K562 (cell line): Measurements from ENCODE around the gene NALF2. TPM values are rescaled to one million over a fixed set of nuclear protein-coding genes. Genes with fewer than 3 reads are reported as not detected.

Experiments
- HDAC6 ChIP-seq: IDR thresholded peaks from 2 replicates; pipeline ENCODE4 v1.6.1; 2012; ENCODE audit warnings: low read depth, mild to moderate bottlenecking, control low read depth, inconsistent platforms, low read length, moderate library complexity
- MTA3 ChIP-seq: fragments of 450-650 bp; formaldehyde crosslinking; IDR thresholded peaks from 2 replicates; pipeline ENCODE4 v1.6.1; 2017; ENCODE audit warnings: mild to moderate bottlenecking, borderline replicate concordance
- PHF8 ChIP-seq: fragments of 200-600 bp; sonication (generic); IDR thresholded peaks from 2 replicates; pipeline ENCODE4 v1.6.1; 2012; ENCODE audit warnings: mixed run types, mild to moderate bottlenecking, inconsistent platforms, low read length, moderate library complexity, borderline replicate concordance
- POLR2B ChIP-seq: fragments of 450-650 bp; IDR thresholded peaks from 2 replicates; pipeline ENCODE4 v1.6.1; 2018; ENCODE audit warnings: low read depth; ENCODE audit not compliant: partially characterized antibody
- polyA plus RNA-seq, 8 experiments: library from polyadenylated mRNA; depleted of rRNA in 4 of 8; stranded (reverse) in 5 of 8; unstranded in 3 of 8; fragments of >200 nt; fragmentation: Nextera tagmentation in 2 of 8; fragmentation: Illumina TruSeq in 1 of 8; extraction: Ambion mirVana in 2 of 8; extraction: Trizol in 1 of 8; gene quantifications; 2 replicates each; pipeline versions ENCODE4 v1.2.1 to v1.2.3, GENCODE V29; 2011 to 2014; ENCODE audit warnings: inconsistent platforms in 1 of 8, missing spikeins in 1 of 8
- total RNA-seq, 7 experiments: library from RNA; depleted of rRNA in 6 of 7; stranded (reverse); fragments of >200 nt in 6 of 7; fragmentation: Illumina TruSeq in 2 of 7; extraction: Trizol in 2 of 7; gene quantifications; 2 replicates each; pipeline versions ENCODE4 v1.2.1 to v1.2.3, GENCODE V29; 2011 to 2021; ENCODE audit warnings: low replicate concordance in 1 of 7
- TF ChIP-seq, protein P1 (sequence below): fragments of 450-650 bp; formaldehyde crosslinking; IDR thresholded peaks from 2 replicates; pipeline ENCODE4 v1.4.0; 2022; ENCODE audit warnings: missing genetic modification characterization
- TF ChIP-seq, protein P2 (sequence below): fragments of 150-350 bp; IDR thresholded peaks from 2 replicates; pipeline ENCODE4 v1.6.1; 2014; ENCODE audit warnings: low read depth, mild to moderate bottlenecking, low read length, borderline replicate concordance
- TF ChIP-seq, protein P3 (sequence below): sonication (generic); formaldehyde crosslinking; IDR thresholded peaks from 2 replicates; pipeline ENCODE4 v1.8.0; 2022; ENCODE audit warnings: mild to moderate bottlenecking, missing genetic modification reagents
- TF ChIP-seq, protein P4 (sequence below): IDR thresholded peaks from 2 replicates; pipeline ENCODE4 v1.6.1; 2011; ENCODE audit warnings: borderline replicate concordance, low read depth, mild to moderate bottlenecking, moderate library complexity, low read length; ENCODE audit not compliant: insufficient read depth, poor library complexity, severe bottlenecking

Gene NALF2
- total and polyA plus RNA-seq, 9 of the 15 experiments (the other 6 are each of a cell fraction or from before 2014, with no cell fraction given), result not detected

DNA sequence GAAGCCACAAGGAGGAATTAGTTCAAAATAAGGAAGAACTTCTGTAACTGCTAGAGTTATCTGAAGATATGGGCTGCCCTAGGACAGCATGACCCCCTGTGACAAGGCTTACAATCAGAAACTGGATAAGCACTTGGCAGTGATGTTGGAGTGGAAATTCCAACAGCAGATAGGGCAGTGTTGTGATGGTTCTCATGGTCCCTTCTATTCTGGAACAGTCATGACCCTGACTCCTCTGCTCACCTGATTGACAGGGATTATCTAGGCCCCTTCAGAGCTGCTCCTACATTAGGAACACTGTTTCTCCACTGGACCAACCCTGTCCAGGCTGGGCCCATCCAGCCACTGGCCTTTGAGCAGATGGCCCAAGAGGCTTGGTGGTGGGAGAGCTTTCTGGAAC, 17.9 kb downstream of the NALF2 start (continued):
- TF ChIP-seq, protein P1, sequence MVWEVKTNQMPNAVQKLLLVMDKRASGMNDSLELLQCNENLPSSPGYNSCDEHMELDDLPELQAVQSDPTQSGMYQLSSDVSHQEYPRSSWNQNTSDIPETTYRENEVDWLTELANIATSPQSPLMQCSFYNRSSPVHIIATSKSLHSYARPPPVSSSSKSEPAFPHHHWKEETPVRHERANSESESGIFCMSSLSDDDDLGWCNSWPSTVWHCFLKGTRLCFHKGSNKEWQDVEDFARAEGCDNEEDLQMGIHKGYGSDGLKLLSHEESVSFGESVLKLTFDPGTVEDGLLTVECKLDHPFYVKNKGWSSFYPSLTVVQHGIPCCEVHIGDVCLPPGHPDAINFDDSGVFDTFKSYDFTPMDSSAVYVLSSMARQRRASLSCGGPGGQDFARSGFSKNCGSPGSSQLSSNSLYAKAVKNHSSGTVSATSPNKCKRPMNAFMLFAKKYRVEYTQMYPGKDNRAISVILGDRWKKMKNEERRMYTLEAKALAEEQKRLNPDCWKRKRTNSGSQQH, result no peak
- no peak for TF ChIP-seq POLR2B
- no peak for TF ChIP-seq HDAC6
- TF ChIP-seq, protein P2, sequence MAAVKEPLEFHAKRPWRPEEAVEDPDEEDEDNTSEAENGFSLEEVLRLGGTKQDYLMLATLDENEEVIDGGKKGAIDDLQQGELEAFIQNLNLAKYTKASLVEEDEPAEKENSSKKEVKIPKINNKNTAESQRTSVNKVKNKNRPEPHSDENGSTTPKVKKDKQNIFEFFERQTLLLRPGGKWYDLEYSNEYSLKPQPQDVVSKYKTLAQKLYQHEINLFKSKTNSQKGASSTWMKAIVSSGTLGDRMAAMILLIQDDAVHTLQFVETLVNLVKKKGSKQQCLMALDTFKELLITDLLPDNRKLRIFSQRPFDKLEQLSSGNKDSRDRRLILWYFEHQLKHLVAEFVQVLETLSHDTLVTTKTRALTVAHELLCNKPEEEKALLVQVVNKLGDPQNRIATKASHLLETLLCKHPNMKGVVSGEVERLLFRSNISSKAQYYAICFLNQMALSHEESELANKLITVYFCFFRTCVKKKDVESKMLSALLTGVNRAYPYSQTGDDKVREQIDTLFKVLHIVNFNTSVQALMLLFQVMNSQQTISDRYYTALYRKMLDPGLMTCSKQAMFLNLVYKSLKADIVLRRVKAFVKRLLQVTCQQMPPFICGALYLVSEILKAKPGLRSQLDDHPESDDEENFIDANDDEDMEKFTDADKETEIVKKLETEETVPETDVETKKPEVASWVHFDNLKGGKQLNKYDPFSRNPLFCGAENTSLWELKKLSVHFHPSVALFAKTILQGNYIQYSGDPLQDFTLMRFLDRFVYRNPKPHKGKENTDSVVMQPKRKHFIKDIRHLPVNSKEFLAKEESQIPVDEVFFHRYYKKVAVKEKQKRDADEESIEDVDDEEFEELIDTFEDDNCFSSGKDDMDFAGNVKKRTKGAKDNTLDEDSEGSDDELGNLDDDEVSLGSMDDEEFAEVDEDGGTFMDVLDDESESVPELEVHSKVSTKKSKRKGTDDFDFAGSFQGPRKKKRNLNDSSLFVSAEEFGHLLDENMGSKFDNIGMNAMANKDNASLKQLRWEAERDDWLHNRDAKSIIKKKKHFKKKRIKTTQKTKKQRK, result no peak
- TF ChIP-seq MTA3, result no peak
- TF ChIP-seq, protein P3, sequence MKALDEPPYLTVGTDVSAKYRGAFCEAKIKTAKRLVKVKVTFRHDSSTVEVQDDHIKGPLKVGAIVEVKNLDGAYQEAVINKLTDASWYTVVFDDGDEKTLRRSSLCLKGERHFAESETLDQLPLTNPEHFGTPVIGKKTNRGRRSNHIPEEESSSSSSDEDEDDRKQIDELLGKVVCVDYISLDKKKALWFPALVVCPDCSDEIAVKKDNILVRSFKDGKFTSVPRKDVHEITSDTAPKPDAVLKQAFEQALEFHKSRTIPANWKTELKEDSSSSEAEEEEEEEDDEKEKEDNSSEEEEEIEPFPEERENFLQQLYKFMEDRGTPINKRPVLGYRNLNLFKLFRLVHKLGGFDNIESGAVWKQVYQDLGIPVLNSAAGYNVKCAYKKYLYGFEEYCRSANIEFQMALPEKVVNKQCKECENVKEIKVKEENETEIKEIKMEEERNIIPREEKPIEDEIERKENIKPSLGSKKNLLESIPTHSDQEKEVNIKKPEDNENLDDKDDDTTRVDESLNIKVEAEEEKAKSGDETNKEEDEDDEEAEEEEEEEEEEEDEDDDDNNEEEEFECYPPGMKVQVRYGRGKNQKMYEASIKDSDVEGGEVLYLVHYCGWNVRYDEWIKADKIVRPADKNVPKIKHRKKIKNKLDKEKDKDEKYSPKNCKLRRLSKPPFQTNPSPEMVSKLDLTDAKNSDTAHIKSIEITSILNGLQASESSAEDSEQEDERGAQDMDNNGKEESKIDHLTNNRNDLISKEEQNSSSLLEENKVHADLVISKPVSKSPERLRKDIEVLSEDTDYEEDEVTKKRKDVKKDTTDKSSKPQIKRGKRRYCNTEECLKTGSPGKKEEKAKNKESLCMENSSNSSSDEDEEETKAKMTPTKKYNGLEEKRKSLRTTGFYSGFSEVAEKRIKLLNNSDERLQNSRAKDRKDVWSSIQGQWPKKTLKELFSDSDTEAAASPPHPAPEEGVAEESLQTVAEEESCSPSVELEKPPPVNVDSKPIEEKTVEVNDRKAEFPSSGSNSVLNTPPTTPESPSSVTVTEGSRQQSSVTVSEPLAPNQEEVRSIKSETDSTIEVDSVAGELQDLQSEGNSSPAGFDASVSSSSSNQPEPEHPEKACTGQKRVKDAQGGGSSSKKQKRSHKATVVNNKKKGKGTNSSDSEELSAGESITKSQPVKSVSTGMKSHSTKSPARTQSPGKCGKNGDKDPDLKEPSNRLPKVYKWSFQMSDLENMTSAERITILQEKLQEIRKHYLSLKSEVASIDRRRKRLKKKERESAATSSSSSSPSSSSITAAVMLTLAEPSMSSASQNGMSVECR (CRISPR knock-in tag), result no peak
- TF ChIP-seq PHF8, result no peak
- TF ChIP-seq, protein P4, sequence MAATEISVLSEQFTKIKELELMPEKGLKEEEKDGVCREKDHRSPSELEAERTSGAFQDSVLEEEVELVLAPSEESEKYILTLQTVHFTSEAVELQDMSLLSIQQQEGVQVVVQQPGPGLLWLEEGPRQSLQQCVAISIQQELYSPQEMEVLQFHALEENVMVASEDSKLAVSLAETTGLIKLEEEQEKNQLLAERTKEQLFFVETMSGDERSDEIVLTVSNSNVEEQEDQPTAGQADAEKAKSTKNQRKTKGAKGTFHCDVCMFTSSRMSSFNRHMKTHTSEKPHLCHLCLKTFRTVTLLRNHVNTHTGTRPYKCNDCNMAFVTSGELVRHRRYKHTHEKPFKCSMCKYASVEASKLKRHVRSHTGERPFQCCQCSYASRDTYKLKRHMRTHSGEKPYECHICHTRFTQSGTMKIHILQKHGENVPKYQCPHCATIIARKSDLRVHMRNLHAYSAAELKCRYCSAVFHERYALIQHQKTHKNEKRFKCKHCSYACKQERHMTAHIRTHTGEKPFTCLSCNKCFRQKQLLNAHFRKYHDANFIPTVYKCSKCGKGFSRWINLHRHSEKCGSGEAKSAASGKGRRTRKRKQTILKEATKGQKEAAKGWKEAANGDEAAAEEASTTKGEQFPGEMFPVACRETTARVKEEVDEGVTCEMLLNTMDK, result no peak
- TF ChIP-seq, all 486 proteins: peak for 0
